ENCODE results near the gene LRMDA.

GRCh38 chr10:75612904-75613684 lies 181.7 kb downstream of the LRMDA start:
- no peak for TF ChIP-seq CTCF (IDR thresholded peaks at IDR 0.05)
- TF ChIP-seq POLR2A (IDR thresholded peaks at IDR 0.05) = no peak
